ENCODE results near the gene HSPBP1.

DNA sequence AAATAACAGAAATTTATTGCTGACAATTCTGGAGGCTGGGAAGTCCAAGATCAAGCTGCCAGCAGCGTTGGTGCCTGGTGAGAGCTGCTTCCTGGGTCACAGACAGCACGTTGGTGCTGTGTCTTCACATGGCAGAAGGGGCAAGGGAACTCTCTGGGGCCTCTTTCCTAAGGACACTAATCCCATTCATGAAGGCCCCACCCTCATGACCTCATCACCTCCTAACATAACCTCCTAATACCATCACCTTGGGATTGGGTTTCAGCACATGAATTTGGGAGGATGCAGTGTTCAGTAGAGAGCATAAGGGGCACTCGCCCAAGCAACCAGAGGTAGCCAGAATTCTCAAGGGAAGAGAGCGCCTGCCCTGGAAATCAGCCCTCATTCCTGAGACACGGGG lies 29.5 kb upstream of the HSPBP1 start:
- TF ChIP-seq, protein P1, sequence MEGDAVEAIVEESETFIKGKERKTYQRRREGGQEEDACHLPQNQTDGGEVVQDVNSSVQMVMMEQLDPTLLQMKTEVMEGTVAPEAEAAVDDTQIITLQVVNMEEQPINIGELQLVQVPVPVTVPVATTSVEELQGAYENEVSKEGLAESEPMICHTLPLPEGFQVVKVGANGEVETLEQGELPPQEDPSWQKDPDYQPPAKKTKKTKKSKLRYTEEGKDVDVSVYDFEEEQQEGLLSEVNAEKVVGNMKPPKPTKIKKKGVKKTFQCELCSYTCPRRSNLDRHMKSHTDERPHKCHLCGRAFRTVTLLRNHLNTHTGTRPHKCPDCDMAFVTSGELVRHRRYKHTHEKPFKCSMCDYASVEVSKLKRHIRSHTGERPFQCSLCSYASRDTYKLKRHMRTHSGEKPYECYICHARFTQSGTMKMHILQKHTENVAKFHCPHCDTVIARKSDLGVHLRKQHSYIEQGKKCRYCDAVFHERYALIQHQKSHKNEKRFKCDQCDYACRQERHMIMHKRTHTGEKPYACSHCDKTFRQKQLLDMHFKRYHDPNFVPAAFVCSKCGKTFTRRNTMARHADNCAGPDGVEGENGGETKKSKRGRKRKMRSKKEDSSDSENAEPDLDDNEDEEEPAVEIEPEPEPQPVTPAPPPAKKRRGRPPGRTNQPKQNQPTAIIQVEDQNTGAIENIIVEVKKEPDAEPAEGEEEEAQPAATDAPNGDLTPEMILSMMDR (IDR thresholded peaks at IDR 0.05), result no peak
- no peak for TF ChIP-seq ZFX (IDR thresholded peaks at IDR 0.05; ENCODE audit: borderline replicate concordance)

Data from 22Rv1 (cell line).